Measurements from ENCODE around the gene RNASE11. TPM values are rescaled to one million over a fixed set of nuclear protein-coding genes. Genes with fewer than 3 reads are reported as not detected.

The RNASE11 gene
- total and polyA plus RNA-seq, 2 of the 4 experiments (the other 2 are of a cell fraction), result not detected

GRCh38 chr14:20550926-20551325, 36.9 kb downstream of the RNASE11 start:
- Histone ChIP-seq H3K27ac (ENCODE audit: insufficient read depth, low read length) (no peak overlapping the region), H4K91ac (ENCODE audit: insufficient read depth, low read depth, low read length) (no peak overlapping the region), H2AFZ (replicated peaks; ENCODE audit: low read length, poor library complexity) (no peak overlapping the region), H3K23ac (ENCODE audit: low read depth, low read length) (no peak overlapping the region), H3K9me1 (ENCODE audit: insufficient read depth, low read length) (no peaks in the 10 kb centered on the region), H4K8ac (ENCODE audit: low read depth in 2 of 2, low read length in 2 of 2) (no peak overlapping the region), H2BK20ac (ENCODE audit: low read depth, low read length) (no peak overlapping the region), H2BK15ac (ENCODE audit: low read depth, low read length) (no peak overlapping the region), H3K14ac (replicated peaks; ENCODE audit: low read depth, low read length) (no peak overlapping the region), H3K4me3 (ENCODE audit: insufficient read depth, low read depth, low read length) (no peak overlapping the region), H4K5ac (ENCODE audit: low read depth, low read length) (no peak overlapping the region), H3K4ac (ENCODE audit: low read depth, low read length) (no peak overlapping the region), H3K36me3 (ENCODE audit: control insufficient read depth, insufficient read depth, low read length) (no peaks in the 10 kb centered on the region), H4K20me1 (ENCODE audit: insufficient read depth, low read length) (no peaks in the 10 kb centered on the region), H3K4me1 (ENCODE audit: control insufficient read depth, insufficient read depth, low read length) (no peaks in the 10 kb centered on the region), H3K56ac (ENCODE audit: extremely low read depth, insufficient read depth, low read length) (no peak overlapping the region), H2BK5ac (ENCODE audit: low read depth, low read length, poor library complexity, severe bottlenecking) (no peak overlapping the region), H3K9me3 (ENCODE audit: control insufficient read depth, insufficient read depth, low read length) (no peaks in the 10 kb centered on the region), H2AK5ac (ENCODE audit: low read depth, low read length) (no peak overlapping the region), H3K18ac (ENCODE audit: low read depth, low read length) (no peak overlapping the region), H3K79me1 (ENCODE audit: low read depth in 1 of 2, low read length in 2 of 2) (no peaks in the 10 kb centered on the region), H3K4me2 (ENCODE audit: low read depth, low read length) (no peak overlapping the region), H2BK120ac (ENCODE audit: low read depth, low read length) (no peak overlapping the region), H2AK9ac (replicated peaks; ENCODE audit: low read depth, low read length, poor library complexity) (no peak overlapping the region), H3K27me3 (ENCODE audit: control insufficient read depth, insufficient read depth, low read length) (no peaks in the 10 kb centered on the region; the same call in 1 of the 2 replicates), H3K9ac (ENCODE audit: low read depth, low read length) (no peak overlapping the region)
- DNase-seq (no peak), ATAC-seq (ENCODE audit: low read depth) (no peak)
- TF ChIP-seq FOS (IDR thresholded peaks at IDR 0.05; ENCODE audit: low read depth, low read length), result no peak
- WGBS, 2 experiments (ENCODE audit: extremely low coverage in 2 of 2, insufficient read length in 1 of 2), result no CpG with 5 or more reads among the region's 2 CpGs
- in situ Hi-C loops (cut with MboI; ENCODE audit: low sequenced_read_pairs) (no loop called here), intact Hi-C loops (cut with micrococcal nuclease) (no loop called here), dilution Hi-C loops (cut with HindIII; ENCODE audit: low sequenced_read_pairs, unreplicated experiment) (no loop called here)
- POLR2A ChIA-PET (ENCODE audit: unreplicated experiment), result no interaction called here
- no TSS peak for BruUV-seq (replicated peaks)
- CTCF ChIA-PET, result no interaction called here

Measured in IMR-90 (cell line).